22Rv1 (cell line): ENCODE results near the gene PUM2.

ENCODE experiments used
- ZFX ChIP-seq: fragments of 450-650 bp; IDR thresholded peaks from 2 replicates; pipeline ENCODE4 v1.6.1; 2017; ENCODE audit warnings: antibody characterized with exemption, borderline replicate concordance
- TF ChIP-seq, protein P1 (sequence below): fragments of 450-650 bp; IDR thresholded peaks from 2 replicates; pipeline ENCODE4 v1.5.1; 2017; ENCODE audit warnings: mild to moderate bottlenecking

DNA sequence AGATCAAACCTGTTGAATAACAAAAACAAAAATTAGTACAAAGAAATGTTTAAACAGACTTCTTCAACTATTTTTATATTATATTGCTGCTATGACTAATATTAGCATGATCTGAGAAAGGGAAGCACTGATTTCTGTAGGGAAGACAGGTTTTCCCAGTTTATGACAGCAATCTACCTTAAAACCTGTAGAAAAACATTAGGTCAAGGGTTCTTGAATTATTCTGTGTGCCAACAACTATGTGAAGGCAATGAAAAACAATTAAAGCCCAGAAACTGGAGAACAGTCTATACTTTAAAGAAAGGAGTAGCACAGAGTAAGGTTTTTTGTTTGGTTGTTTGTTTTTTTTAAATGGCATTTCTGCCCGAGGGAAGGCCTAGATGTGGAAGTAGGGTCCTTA is 23.3 kb downstream of the PUM2 start:
- TF ChIP-seq, protein P1, sequence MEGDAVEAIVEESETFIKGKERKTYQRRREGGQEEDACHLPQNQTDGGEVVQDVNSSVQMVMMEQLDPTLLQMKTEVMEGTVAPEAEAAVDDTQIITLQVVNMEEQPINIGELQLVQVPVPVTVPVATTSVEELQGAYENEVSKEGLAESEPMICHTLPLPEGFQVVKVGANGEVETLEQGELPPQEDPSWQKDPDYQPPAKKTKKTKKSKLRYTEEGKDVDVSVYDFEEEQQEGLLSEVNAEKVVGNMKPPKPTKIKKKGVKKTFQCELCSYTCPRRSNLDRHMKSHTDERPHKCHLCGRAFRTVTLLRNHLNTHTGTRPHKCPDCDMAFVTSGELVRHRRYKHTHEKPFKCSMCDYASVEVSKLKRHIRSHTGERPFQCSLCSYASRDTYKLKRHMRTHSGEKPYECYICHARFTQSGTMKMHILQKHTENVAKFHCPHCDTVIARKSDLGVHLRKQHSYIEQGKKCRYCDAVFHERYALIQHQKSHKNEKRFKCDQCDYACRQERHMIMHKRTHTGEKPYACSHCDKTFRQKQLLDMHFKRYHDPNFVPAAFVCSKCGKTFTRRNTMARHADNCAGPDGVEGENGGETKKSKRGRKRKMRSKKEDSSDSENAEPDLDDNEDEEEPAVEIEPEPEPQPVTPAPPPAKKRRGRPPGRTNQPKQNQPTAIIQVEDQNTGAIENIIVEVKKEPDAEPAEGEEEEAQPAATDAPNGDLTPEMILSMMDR: no peak
- TF ChIP-seq ZFX: no peak
